ENCODE measurements around the gene TAF11L5. TPM values are rescaled to one million over a fixed set of nuclear protein-coding genes. Genes with fewer than 3 reads are reported as not detected.

The TAF11L5 gene
- total and polyA plus RNA-seq, 9 of the 15 experiments (the other 6 are each of a cell fraction or from before 2014, with no cell fraction given), result 0.20 to 3.7 (median 0.41) TPM; not detected in 3

- WGBS (ENCODE audit: insufficient coverage, low coverage, missing lambda C conversion rate), result under 1% methylated on average over 7 of the region's 7 CpGs
- no peaks in the 10 kb centered on the region for H3K4me1 ChIP-seq (replicated peaks in 1 of 2; ENCODE audit: control insufficient read depth in 2 of 2, insufficient read depth in 2 of 2, low read length in 2 of 2)
- in situ Hi-C loops (cut with MboI) (loop anchor here (25.0 kb wide), 1 partner anchor 835 kb away; no protein-coding TSS in a partner anchor), intact Hi-C loops (cut with micrococcal nuclease) (no loop called here)
- no peaks in the 10 kb centered on the region for H3K79me2 ChIP-seq (ENCODE audit: control insufficient read depth, insufficient read depth, low read length)
- no peaks in the 10 kb centered on the region for H3K9me3 ChIP-seq (replicated peaks; ENCODE audit: control insufficient read depth, insufficient read depth, low read depth, low read length)
- H3K4me2 ChIP-seq (ENCODE audit: insufficient read depth, low read length), result no peak overlapping the region
- ChIA-PET CTCF (ENCODE audit: low intra/inter-chr PET ratio) (no interaction called here), POLR2A (no interaction called here)
- H3K27ac ChIP-seq (ENCODE audit: extremely low read depth, low read depth, low read length), result no peak overlapping the region
- TF ChIP-seq HINFP (tag; conservative IDR thresholded peaks at IDR 0.05; ENCODE audit: low read depth) (no peak), ZNF354B (CRISPR knock-in tag; IDR thresholded peaks at IDR 0.05) (no peak), NONO (IDR thresholded peaks at IDR 0.05; ENCODE audit: low read depth in 2 of 2, low read length in 1 of 2) (no peak), MAFG (tag; conservative IDR thresholded peaks at IDR 0.05) (no peak), ZNF12 (CRISPR knock-in tag; IDR thresholded peaks at IDR 0.05) (no peak), ZBTB17 (CRISPR knock-in tag; IDR thresholded peaks at IDR 0.05) (no peak), FOXK2 (conservative IDR thresholded peaks at IDR 0.05 in 1 of 2, IDR thresholded peaks at IDR 0.05 in 1 of 2; ENCODE audit: low read depth in 2 of 2) (no peak), TFE3 (CRISPR knock-in tag; IDR thresholded peaks at IDR 0.05) (no peak), POLR3G (IDR thresholded peaks at IDR 0.05; ENCODE audit: extremely low read depth, insufficient read length, insufficient replicate concordance) (no peak), CBX1 (IDR thresholded peaks at IDR 0.05; ENCODE audit: low read depth) (no peak)
- no peaks in the 10 kb centered on the region for H3K36me3 ChIP-seq (ENCODE audit: control insufficient read depth, insufficient read depth, low read length)
- H3K9me1 ChIP-seq (ENCODE audit: control insufficient read depth, insufficient read depth, low read length), result no peaks in the 10 kb centered on the region
- ATAC-seq (no peak), FAIRE-seq (no peak), DNase-seq (ENCODE audit: extremely low read depth in 1 of 4, low spot score in 3 of 4) (no peak)
- H3K27me3 ChIP-seq (ENCODE audit: control insufficient read depth in 2 of 2, insufficient read depth in 2 of 2, low read length in 2 of 2), result no peaks in the 10 kb centered on the region
- H3K4me3 ChIP-seq, result no peak overlapping the region
- no peak overlapping the region for H2AFZ ChIP-seq (ENCODE audit: low read depth, low read length)
- no peak overlapping the region for H3K9ac ChIP-seq (ENCODE audit: insufficient read depth in 1 of 2, low read depth in 2 of 2, low read length in 2 of 2)
- no peaks in the 10 kb centered on the region for H4K20me1 ChIP-seq (replicated peaks; ENCODE audit: control insufficient read depth, insufficient read depth, low read length)
- no TSS peak for BruUV-seq (replicated peaks)
Observed at GRCh38 chr5:17477573-17478265, 47.3 kb upstream of the TAF11L5 start.
